GM18909 (cell line): ENCODE results near the gene IL20.

Experiments
- ATAC-seq: cut with Tn5 transposase; IDR thresholded peaks from one replicate; pipeline ENCODE4 v1.9.1; 2021; ENCODE audit warnings: mild to moderate bottlenecking; ENCODE audit not compliant: unreplicated experiment, poor library complexity

Gene IL20

GRCh38 chr1:206898915-206899431 lies 33.5 kb downstream of the IL20 start:
- ATAC-seq: no peak

- no peak for ATAC-seq
Observed at GRCh38 chr1:206899717-206900116, 34.3 kb downstream of the IL20 start.

GRCh38 chr1:206900149-206900548 lies 34.7 kb downstream of the IL20 start:
- ATAC-seq: no peak

GRCh38 chr1:206901944-206902343 lies 36.5 kb downstream of the IL20 start:
- ATAC-seq: no peak

GRCh38 chr1:206902702-206903101 lies 37.3 kb downstream of the IL20 start:
- no peak for ATAC-seq

- ATAC-seq: no peak
Observed at GRCh38 chr1:206903687-206904086, 38.3 kb downstream of the IL20 start.

GRCh38 chr1:206904423-206905142 lies 39.2 kb downstream of the IL20 start:
- ATAC-seq: no peak

GRCh38 chr1:206905295-206906164 lies 40.1 kb downstream of the IL20 start:
- peak; percentile 61 for ATAC-seq

GRCh38 chr1:206907304-206907991 lies 42.0 kb downstream of the IL20 start:
- ATAC-seq: no peak

GRCh38 chr1:206908038-206908437 lies 42.6 kb downstream of the IL20 start:
- ATAC-seq: no peak

- ATAC-seq: no peak
Observed at GRCh38 chr1:206909161-206909882, 43.9 kb downstream of the IL20 start.

- no peak for ATAC-seq
Observed at GRCh38 chr1:206909883-206910318, 44.5 kb downstream of the IL20 start.

- ATAC-seq: no peak
Observed at GRCh38 chr1:206911064-206911663, 45.7 kb downstream of the IL20 start.

GRCh38 chr1:206912445-206913095 lies 47.1 kb downstream of the IL20 start:
- ATAC-seq: peak; percentile 54

- ATAC-seq: no peak
Observed at GRCh38 chr1:206913766-206914537, 48.5 kb downstream of the IL20 start.

- ATAC-seq: no peak
Observed at GRCh38 chr1:206915030-206915735, 49.8 kb downstream of the IL20 start.

- ATAC-seq: no peak
Observed at GRCh38 chr1:206916000-206916709, 50.7 kb downstream of the IL20 start.
